AG09319 (cell line): ENCODE data around the gene ZNF536.

Source experiments
- DNase-seq: peaks from one replicate; pipeline ENCODE4 v3.0.0-alpha.2; 2010; ENCODE audit warnings: low read depth; ENCODE audit errors: extremely low read depth
- TF ChIP-seq, protein P1 (sequence below): IDR thresholded peaks from 2 replicates; pipeline ENCODE4 v1.5.1; 2011; ENCODE audit warnings: low read depth, mild to moderate bottlenecking, inconsistent platforms, low read length, moderate library complexity

The ZNF536 gene

DNA sequence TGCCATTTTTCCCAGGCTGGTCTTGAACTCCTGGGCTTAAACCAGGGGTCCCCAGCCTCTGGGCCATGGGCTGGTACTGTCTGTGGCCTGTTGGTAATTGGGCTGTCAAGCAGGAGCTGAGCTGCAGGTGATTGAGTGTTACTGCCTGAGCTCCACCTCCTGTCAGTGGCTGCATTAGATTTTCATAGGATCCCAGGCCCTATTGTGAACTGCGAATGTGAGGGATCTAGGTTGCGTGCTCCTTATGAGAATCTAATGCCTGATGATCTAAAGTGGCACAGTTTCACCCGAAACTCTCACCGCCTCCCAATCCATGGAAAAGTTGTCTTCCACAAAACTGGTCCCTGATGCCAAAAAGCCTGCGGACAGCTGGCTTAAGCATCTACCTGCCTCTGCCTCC, 16.6 kb upstream of the ZNF536 start:
- DNase-seq = no peak
- TF ChIP-seq, protein P1, sequence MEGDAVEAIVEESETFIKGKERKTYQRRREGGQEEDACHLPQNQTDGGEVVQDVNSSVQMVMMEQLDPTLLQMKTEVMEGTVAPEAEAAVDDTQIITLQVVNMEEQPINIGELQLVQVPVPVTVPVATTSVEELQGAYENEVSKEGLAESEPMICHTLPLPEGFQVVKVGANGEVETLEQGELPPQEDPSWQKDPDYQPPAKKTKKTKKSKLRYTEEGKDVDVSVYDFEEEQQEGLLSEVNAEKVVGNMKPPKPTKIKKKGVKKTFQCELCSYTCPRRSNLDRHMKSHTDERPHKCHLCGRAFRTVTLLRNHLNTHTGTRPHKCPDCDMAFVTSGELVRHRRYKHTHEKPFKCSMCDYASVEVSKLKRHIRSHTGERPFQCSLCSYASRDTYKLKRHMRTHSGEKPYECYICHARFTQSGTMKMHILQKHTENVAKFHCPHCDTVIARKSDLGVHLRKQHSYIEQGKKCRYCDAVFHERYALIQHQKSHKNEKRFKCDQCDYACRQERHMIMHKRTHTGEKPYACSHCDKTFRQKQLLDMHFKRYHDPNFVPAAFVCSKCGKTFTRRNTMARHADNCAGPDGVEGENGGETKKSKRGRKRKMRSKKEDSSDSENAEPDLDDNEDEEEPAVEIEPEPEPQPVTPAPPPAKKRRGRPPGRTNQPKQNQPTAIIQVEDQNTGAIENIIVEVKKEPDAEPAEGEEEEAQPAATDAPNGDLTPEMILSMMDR = no peak

DNA sequence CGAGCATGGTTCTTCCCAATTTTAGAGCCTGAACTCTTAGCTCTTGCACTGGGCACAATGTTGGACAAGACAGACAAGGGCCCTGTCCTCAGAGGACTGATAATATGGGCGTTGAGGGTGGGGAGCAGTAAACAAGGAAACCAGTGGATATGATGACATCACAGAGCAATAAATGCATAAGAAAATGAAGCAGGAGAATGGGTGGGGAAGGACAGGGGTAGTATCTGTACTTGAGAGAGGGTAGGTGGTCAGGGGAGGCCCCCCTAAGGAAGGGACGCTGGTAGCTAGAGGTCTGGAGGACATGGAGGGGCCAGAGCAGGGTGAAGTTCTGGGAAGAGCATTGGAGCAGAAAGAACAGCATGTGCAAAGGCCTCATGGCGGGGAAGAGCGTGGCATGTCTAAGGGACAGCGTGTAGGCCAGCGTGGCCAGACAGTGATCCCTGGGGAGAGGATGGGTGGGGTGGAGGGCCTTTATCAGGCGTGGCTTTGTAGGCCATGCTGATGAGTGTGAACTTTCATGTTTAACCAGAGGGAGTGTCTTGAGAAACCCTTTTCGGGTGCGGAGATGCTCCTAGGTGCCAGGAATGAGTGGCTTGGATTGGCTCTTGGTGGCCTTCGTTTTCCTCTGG, 15.1 kb upstream of the ZNF536 start:
- DNase-seq = no peak
- TF ChIP-seq, protein P1 = no peak

DNA sequence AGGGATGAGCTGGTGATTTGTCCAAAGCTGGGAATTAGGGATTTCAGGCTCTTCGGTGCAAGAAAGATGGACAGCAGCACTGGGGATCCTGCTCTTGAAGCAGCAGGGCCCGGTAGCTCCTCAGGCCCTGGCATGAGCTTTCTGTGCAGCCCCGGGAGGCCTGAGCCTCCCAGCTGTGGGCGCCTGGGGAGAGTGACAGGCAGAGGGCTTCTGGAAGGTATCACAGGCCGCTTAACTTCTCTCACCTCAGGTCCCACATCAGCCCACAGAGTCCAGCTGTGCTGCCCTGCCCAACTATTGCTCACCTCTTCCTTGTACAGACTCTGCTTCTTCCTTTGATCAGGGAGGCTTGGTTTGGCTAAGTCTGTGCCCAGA, 14.6 kb upstream of the ZNF536 start:
- TF ChIP-seq, protein P1 = no peak
- DNase-seq = no peak

DNA sequence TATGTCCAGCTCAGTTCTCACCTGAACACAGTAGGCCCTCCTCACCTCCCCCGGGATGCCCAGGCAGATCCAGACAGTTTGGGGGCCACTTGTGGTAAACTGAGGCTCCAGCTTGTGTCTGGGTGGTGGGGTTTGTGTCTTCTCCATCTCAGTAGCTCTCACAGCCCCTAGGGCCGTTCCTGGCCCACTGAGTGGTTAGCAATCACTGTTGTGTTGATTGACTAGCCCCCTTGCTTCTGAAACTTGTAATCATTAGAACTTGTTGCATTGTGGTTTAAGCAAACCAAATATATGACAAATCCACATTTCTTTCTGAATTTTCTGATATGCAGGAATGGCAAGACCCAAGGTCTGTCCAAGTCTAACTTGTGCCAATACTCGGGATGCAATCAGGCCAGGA, 13.9 kb upstream of the ZNF536 start:
- TF ChIP-seq, protein P1 = no peak
- no peak for DNase-seq

DNA sequence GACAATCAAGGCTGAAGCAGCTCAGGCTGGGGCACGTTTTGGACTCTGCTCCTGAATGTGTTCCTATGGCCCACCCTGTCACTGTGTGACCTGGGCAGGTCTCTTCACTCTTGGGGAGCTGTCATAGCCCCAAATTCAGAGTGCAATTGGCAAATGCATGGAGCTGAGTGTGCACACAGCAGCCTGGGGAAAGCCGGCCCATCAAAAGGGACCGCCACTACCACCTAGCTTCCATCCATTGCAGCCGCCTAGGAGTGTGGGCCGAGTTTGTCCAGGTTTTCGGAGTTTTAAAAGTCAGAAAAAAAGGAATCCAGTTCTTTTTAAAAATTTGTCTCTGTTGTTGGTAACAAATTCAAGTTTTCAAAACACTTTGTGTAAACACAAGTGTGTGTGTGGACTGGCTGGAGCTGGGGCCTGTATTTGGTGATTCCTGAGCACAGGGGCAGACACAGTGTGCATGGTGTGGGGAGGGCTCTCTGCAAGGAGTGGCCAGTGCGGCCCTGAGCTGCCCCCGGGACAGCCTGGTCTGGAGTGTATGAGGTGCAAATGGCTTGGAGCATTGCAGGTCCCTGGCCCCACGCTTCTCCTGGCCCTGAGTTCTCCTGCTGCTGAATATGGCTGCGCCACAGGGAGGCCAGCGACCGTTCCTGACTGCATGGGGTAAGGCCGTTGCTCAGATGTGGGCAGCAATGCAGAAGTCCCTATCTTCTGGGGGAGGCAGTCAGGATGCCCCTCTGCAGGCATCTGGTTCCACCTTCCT, 13.2 kb upstream of the ZNF536 start:
- TF ChIP-seq, protein P1 = no peak
- DNase-seq = no peak

DNA sequence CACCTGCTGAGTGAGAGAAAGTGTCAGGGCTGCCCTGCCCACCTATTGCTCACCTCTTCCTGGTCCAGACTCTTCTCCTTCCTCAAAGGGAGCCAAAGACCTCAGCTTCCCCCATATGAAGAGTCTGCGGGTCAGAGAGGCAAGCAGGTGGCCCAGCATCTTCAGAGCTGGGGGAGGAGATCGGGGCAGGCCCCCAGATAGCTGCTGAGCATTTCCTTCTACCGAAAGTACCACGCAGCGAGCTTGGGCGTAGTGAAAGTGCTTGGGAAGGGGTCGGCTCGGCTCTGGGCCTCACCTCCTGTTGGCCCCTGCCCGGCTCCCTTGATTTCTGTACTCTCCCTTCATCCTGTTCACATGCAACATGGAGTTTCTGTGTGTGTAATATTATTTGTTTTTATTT, 12.2 kb upstream of the ZNF536 start:
- TF ChIP-seq, protein P1 = no peak
- no peak for DNase-seq

DNA sequence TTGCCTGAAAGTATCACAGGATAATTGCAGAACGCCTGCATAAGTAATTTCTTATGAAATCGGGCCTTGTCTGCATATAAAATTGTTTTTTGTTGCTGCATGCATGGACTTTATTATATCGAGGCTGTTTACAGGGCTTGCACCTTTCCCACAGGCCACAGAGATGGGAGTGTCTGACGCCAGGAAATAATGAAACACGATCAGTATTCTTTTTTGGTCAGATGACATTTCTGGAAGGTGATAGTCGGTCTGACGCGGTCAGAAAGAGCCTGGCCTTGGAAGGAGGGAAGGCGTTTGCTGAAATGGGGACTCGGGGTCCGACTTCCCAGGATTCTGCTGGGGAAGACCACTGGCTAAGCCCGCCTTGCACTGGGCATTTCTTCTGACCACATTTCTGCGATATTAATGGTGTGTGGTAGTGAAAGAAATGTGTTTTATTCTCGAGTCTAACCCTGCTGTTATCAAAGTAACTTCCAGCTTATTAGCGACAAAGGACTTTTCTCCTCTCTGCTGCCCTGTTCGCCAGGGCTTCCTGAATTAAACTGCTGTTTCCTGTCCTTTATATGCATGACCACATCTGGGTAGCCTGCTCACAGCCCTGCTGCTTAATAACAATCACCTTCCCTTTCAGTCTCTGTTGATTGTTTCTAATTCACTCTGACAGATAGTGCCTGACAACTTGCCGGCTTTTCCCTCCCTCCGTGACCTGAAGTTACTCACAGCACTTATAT, 11.6 kb upstream of the ZNF536 start:
- TF ChIP-seq, protein P1 = no peak
- no peak for DNase-seq
